ENCODE data around the gene PC. TPM values are rescaled to one million over a fixed set of nuclear protein-coding genes. Genes with fewer than 3 reads are reported as not detected.

PC gene
- total RNA-seq, 4 donors from 2014 or later = 4.7 to 7.0 (median 5.6) TPM

DNA sequence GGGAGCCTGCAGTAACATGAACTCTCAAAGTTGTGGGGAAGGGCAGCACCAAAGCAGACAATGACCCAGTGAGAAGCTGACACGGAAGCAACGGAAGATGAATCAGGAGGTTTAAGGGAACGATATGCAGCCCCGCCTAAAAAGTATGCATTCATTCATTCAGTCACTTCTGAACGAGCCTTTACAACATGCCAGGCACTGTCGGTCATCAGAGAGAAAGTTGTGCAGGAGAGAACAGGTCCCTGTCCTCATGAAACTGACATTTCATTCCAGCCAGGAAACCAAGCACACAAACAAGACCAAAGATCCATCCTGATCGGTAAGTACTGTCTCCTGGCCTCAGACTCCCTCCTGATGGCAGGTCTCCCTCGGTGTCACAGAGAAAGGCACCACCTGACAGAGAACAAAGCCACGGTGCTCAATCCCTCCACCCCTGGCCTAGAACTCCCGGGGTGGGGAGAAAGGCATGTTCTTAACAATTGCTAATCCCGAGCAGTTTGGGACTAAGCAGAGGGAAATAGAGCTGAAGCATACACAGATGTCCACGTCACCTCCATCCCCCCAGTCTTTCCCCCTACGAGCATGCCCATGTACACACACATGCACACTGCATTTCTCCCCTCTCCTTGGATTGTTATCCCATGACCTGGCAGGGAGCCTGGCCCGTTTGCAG, 52.0 kb downstream of the PC start:
- TF ChIP-seq POLR2AphosphoS5 (IDR thresholded peaks at IDR 0.05) (no peak), POLR2A (IDR thresholded peaks at IDR 0.05) (no peak), EP300 (IDR thresholded peaks at IDR 0.05) (no peak)
- TF ChIP-seq, protein P1, sequence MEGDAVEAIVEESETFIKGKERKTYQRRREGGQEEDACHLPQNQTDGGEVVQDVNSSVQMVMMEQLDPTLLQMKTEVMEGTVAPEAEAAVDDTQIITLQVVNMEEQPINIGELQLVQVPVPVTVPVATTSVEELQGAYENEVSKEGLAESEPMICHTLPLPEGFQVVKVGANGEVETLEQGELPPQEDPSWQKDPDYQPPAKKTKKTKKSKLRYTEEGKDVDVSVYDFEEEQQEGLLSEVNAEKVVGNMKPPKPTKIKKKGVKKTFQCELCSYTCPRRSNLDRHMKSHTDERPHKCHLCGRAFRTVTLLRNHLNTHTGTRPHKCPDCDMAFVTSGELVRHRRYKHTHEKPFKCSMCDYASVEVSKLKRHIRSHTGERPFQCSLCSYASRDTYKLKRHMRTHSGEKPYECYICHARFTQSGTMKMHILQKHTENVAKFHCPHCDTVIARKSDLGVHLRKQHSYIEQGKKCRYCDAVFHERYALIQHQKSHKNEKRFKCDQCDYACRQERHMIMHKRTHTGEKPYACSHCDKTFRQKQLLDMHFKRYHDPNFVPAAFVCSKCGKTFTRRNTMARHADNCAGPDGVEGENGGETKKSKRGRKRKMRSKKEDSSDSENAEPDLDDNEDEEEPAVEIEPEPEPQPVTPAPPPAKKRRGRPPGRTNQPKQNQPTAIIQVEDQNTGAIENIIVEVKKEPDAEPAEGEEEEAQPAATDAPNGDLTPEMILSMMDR (IDR thresholded peaks at IDR 0.05) = no peak
- peaks cover 0 to 20% (median 0%) of the 10 kb centered on the region in 3 donors for H3K4me1 ChIP-seq
- ATAC-seq = no peak
- H3K27ac ChIP-seq = no peak overlapping the region
- 63 to 70% methylated on average over 7 to 10 of the region's 14 CpGs for WGBS, 2 donors (ENCODE audit: low coverage in 1 of 2)
- H3K9me3 ChIP-seq = no peaks in the 10 kb centered on the region
- H3K27me3 ChIP-seq = no peaks in the 10 kb centered on the region
- H3K36me3 ChIP-seq = no peaks in the 10 kb centered on the region
- H3K4me3 ChIP-seq = no peak overlapping the region

DNA sequence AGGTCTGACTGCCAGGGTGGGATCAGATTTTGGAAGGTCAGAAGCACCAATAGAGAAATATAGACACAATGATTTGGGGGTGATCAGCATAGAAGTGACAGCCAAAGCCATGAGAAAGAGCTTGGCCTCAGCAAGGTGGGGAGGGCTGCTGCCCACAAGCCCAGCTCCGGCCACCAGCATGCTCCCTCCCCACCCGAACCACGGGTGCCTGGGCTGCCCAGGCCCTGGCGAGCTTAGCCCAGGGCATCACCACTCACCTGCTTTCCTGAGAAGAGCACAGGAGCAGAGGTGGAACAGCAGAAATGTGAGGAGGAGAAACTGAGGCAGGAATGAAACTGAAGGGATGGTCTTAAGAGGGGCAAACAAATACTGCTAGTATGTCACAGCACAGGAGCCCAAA, 52.6 kb downstream of the PC start:
- Histone ChIP-seq H3K27ac (no peak overlapping the region), H3K27me3 (no peaks in the 10 kb centered on the region), H3K4me1 (peaks cover 0 to 20% (median 0%) of the 10 kb centered on the region in 3 donors), H3K9me3 (no peaks in the 10 kb centered on the region), H3K4me3 (no peak overlapping the region), H3K36me3 (no peaks in the 10 kb centered on the region)
- TF ChIP-seq POLR2A (IDR thresholded peaks at IDR 0.05) (no peak), EP300 (IDR thresholded peaks at IDR 0.05) (no peak), POLR2AphosphoS5 (IDR thresholded peaks at IDR 0.05) (no peak)
- TF ChIP-seq, protein P1 (IDR thresholded peaks at IDR 0.05) = no peak
- 100% methylated on average over 1 of the region's 4 CpGs; no CpG with 5 or more reads in 1 of the 2 donors for WGBS, 2 donors (ENCODE audit: low coverage in 1 of 2)
- ATAC-seq = no peak

DNA sequence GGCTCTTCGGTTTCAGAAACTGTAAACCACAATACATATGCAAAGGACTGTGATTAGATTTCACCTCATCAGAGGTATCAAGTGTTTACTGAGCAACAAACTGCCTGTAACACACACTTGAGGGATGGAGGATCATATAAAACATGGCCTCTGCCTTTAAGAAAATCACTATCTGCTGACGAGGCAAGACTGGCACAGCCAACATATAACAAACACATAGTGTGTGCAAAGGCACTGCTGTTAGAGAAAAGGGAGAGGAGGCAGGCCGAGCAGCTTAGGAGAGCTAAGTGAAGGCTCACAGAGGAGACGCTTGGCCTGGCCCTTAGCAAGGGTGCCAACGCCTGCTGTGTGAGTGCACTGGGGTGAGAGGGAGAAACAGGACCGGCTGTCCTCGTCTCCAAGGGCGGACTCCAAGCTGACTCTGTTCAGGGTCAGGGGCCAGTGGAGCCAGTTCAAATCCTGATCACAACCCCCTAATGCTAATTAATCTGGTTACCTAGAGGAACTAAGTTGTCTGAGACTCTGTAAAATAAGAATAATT, 53.1 kb downstream of the PC start:
- 73 to 77% methylated on average over 5 to 7 of the region's 8 CpGs for WGBS, 2 donors (ENCODE audit: low coverage in 1 of 2)
- no peak for ATAC-seq
- TF ChIP-seq POLR2A (IDR thresholded peaks at IDR 0.05) (no peak), EP300 (IDR thresholded peaks at IDR 0.05) (no peak), POLR2AphosphoS5 (IDR thresholded peaks at IDR 0.05) (no peak)
- TF ChIP-seq, protein P1 (IDR thresholded peaks at IDR 0.05) = no peak

DNA sequence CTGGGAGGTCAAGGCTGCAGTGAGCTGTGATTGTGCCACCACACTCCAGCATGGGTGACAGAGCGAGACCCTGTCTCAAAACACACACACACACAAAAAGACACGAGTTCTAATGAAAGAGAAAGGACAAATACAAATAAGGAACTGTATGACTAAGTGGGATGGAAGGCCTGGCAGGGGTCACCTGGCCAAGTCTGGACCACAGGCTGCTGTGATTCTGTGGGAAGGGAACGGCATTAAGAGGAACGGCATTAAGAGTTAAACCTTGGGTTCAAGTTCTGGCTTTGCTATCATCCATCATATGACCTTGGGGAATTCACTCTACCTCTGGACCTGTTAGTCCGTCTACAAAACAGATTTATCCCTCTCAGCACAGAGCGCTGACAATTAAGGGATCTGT, 53.6 kb downstream of the PC start:
- Histone ChIP-seq H3K36me3 (no peaks in the 10 kb centered on the region), H3K9me3 (no peaks in the 10 kb centered on the region), H3K4me3 (no peak overlapping the region), H3K4me1 (peaks cover 0 to 20% (median 0%) of the 10 kb centered on the region in 3 donors), H3K27me3 (no peaks in the 10 kb centered on the region), H3K27ac (no peak overlapping the region)
- TF ChIP-seq EP300 (IDR thresholded peaks at IDR 0.05) = no peak
- TF ChIP-seq, protein P1 (IDR thresholded peaks at IDR 0.05) = no peak
- TF ChIP-seq POLR2AphosphoS5 (IDR thresholded peaks at IDR 0.05) = no peak
- no peak for TF ChIP-seq POLR2A (IDR thresholded peaks at IDR 0.05)
- 71 to 93% methylated on average over 1 to 6 of the region's 6 CpGs for WGBS, 2 donors (ENCODE audit: low coverage in 1 of 2)
- ATAC-seq = no peak

More for the DNA sequence above, 53.1 kb downstream of the PC start:
- no peaks in the 10 kb centered on the region for H3K9me3 ChIP-seq
- no peak overlapping the region for H3K27ac ChIP-seq
- no peaks in the 10 kb centered on the region for H3K36me3 ChIP-seq
- no peaks in the 10 kb centered on the region for H3K27me3 ChIP-seq
- peaks cover 0 to 20% (median 0%) of the 10 kb centered on the region in 3 donors for H3K4me1 ChIP-seq
- H3K4me3 ChIP-seq = no peak overlapping the region

DNA sequence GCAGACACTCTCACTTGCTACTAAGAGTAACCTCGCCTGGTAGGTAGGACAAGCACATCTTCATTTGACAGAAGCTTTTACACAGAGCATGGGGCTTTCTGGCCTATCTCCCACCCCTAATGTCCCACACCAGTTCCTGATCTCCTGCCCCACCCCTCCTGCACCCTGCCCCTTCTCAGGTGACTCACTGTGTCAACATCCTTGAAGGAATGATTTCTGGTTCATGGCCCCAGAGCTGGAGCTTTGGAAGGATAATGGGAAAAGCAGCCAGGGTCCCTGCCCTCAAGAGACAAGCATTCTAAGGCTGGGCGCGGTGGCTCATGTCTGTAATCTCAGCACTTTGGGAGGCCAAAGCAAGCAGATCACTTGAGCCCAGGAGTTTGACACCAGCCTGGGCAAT, 54.1 kb downstream of the PC start:
- Histone ChIP-seq H3K27me3 (no peaks in the 10 kb centered on the region), H3K4me1 (peaks cover 0 to 20% (median 0%) of the 10 kb centered on the region in 3 donors), H3K27ac (no peak overlapping the region), H3K9me3 (no peaks in the 10 kb centered on the region), H3K36me3 (no peaks in the 10 kb centered on the region), H3K4me3 (no peak overlapping the region)
- 100% methylated on average over 1 of the region's 3 CpGs for WGBS, 2 donors (ENCODE audit: low coverage in 1 of 2)
- TF ChIP-seq, protein P1 (IDR thresholded peaks at IDR 0.05) = no peak
- no peak for ATAC-seq
